ENCODE results near the gene NFIC.

DNA sequence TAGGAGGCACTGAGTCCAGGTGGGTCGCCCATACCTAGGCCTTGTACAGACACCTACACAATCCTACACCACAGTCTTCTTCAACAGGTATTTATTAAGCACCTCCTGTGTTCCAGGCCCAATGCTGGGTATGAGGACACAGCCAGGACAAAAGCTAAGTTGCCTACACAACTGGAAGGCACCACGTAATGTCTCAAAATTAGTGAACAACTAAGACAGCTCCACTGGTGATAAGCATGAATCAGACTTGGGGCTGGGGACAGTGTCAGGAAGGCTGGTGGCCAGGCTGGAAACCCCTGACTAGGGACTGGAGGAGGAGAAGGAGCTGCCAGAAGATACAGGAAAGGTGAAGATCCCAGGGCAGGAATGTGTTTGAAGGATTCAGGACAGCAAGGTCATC is 111.6 kb downstream of the NFIC start:
- TF ChIP-seq, protein P1, sequence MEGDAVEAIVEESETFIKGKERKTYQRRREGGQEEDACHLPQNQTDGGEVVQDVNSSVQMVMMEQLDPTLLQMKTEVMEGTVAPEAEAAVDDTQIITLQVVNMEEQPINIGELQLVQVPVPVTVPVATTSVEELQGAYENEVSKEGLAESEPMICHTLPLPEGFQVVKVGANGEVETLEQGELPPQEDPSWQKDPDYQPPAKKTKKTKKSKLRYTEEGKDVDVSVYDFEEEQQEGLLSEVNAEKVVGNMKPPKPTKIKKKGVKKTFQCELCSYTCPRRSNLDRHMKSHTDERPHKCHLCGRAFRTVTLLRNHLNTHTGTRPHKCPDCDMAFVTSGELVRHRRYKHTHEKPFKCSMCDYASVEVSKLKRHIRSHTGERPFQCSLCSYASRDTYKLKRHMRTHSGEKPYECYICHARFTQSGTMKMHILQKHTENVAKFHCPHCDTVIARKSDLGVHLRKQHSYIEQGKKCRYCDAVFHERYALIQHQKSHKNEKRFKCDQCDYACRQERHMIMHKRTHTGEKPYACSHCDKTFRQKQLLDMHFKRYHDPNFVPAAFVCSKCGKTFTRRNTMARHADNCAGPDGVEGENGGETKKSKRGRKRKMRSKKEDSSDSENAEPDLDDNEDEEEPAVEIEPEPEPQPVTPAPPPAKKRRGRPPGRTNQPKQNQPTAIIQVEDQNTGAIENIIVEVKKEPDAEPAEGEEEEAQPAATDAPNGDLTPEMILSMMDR (IDR thresholded peaks at IDR 0.05; ENCODE audit: low read depth, low read length, missing input control): no peak
- TF ChIP-seq YY1 (IDR thresholded peaks at IDR 0.05) (no peak), JUND (IDR thresholded peaks at IDR 0.05) (no peak), TAF1 (conservative IDR thresholded peaks at IDR 0.05) (no peak)
- TF ChIP-seq, protein P2, sequence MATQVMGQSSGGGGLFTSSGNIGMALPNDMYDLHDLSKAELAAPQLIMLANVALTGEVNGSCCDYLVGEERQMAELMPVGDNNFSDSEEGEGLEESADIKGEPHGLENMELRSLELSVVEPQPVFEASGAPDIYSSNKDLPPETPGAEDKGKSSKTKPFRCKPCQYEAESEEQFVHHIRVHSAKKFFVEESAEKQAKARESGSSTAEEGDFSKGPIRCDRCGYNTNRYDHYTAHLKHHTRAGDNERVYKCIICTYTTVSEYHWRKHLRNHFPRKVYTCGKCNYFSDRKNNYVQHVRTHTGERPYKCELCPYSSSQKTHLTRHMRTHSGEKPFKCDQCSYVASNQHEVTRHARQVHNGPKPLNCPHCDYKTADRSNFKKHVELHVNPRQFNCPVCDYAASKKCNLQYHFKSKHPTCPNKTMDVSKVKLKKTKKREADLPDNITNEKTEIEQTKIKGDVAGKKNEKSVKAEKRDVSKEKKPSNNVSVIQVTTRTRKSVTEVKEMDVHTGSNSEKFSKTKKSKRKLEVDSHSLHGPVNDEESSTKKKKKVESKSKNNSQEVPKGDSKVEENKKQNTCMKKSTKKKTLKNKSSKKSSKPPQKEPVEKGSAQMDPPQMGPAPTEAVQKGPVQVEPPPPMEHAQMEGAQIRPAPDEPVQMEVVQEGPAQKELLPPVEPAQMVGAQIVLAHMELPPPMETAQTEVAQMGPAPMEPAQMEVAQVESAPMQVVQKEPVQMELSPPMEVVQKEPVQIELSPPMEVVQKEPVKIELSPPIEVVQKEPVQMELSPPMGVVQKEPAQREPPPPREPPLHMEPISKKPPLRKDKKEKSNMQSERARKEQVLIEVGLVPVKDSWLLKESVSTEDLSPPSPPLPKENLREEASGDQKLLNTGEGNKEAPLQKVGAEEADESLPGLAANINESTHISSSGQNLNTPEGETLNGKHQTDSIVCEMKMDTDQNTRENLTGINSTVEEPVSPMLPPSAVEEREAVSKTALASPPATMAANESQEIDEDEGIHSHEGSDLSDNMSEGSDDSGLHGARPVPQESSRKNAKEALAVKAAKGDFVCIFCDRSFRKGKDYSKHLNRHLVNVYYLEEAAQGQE (IDR thresholded peaks at IDR 0.05): no peak
